ENCODE results near the gene MYO5A. TPM values are rescaled to one million over a fixed set of nuclear protein-coding genes. Genes with fewer than 3 reads are reported as not detected.

The MYO5A gene
- polyA plus RNA-seq, 2 of the 4 experiments (the other 2 are of a cell fraction): 15.1 to 46.7 TPM

DNA sequence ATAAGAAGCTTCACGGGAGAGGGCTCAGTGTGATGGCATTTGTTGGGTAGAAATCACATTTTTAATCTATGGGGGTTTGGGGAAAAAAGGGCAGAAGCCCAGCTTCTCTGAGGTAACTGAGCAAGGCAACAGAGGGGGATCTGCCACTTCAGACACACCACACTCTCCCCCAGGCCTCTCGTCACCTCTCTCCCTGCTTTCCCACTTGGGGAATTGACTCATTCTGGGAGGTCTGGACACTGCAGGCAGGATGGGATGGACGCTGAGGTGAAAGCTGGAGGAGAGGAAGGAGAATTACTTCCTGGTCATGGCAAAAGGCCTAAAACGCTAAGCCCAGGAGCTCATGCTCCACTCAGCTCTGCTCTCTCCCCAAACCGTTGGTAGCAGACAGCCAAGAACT, 266.3 kb downstream of the MYO5A start:
- Histone ChIP-seq H3K4me1 (peaks cover 16% of the 10 kb centered on the region), H3K4me2 (peak overlapping the region; percentile 26), H3K27ac (peak overlapping the region in 1 of 2 experiments; percentile 67; a peak in 3 of 6 replicates), H3K4me3 (no peak overlapping the region), H3K9me3 (no peaks in the 10 kb centered on the region)
- DNase-seq (ENCODE audit: low read depth in 1 of 2, low spot score in 1 of 2) (no peak), ATAC-seq (no peak), FAIRE-seq (no peak)
- POLR2A ChIA-PET: interaction anchor here (1.6 kb wide), 1 partner anchor 26 kb away, joined by 5 read pairs; no protein-coding TSS in a partner anchor
- CTCF ChIA-PET: interaction anchor here (0.6 to 11.1 kb wide), 7 partner anchors 8 to 470 kb away, joined by 3 to 180 read pairs (median 4); partner anchors contain the start of gene MYO5C
- WGBS (ENCODE audit: missing lambda C conversion rate): 76% methylated on average over 5 of the region's 5 CpGs
- TF ChIP-seq RAD21 (conservative IDR thresholded peaks at IDR 0.05 in 1 of 2, IDR thresholded peaks at IDR 0.05 in 1 of 2) (no peak), MAFK (IDR thresholded peaks at IDR 0.05; ENCODE audit: partially characterized antibody) (no peak)
- TF ChIP-seq, protein P1, sequence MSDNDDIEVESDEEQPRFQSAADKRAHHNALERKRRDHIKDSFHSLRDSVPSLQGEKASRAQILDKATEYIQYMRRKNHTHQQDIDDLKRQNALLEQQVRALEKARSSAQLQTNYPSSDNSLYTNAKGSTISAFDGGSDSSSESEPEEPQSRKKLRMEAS (IDR thresholded peaks at IDR 0.05): no peak
- TF ChIP-seq, protein P2, sequence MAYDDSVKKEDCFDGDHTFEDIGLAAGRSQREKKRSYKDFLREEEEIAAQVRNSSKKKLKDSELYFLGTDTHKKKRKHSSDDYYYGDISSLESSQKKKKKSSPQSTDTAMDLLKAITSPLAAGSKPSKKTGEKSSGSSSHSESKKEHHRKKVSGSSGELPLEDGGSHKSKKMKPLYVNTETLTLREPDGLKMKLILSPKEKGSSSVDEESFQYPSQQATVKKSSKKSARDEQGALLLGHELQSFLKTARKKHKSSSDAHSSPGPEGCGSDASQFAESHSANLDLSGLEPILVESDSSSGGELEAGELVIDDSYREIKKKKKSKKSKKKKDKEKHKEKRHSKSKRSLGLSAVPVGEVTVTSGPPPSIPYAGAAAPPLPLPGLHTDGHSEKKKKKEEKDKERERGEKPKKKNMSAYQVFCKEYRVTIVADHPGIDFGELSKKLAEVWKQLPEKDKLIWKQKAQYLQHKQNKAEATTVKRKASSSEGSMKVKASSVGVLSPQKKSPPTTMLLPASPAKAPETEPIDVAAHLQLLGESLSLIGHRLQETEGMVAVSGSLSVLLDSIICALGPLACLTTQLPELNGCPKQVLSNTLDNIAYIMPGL (CRISPR knock-in tag; IDR thresholded peaks at IDR 0.05; ENCODE audit: borderline replicate concordance): no peak

DNA sequence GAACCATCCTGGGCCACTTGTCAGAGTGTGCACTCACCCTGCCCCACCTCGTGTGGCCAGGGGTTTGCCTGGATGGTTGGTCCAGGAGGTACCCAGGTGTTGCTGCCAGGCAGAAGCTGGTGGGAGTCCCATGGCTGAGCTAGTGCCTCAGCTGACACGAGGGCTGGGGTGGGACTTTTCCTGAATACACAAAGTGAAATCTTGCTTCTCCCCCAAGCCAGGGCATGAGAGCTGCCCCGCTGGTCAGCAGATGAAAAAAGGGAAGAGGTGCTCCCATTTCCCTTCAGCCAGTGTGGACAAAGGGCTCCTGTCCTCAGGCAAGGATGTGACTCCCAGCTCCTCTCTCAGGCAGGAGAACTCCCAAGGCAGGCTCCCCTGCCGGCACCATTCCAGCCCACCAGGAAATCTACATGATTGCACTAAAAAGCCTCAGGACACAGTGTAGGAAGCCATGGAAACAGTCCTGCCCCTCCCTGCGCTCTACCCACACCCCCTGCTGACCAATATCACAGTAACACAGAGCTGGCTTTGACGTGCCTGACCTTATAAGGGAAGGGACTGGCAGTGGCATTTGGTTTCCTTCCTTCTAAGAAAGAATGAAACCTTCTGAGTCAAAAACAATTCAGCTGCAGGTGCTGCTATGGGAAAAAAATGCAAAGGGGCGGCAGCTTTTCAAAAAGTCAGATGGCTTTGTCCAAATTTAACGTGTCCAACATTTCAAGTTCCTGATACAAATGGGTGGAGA, 267.0 kb downstream of the MYO5A start:
- no peak for TF ChIP-seq FOXS1 (CRISPR knock-in tag; IDR thresholded peaks at IDR 0.05)
- H3K4me1 ChIP-seq: peaks cover 21% of the 10 kb centered on the region
- FAIRE-seq (no peak), ATAC-seq (peak; percentile 68 to 80; a peak in 5 of 6 replicates), DNase-seq (ENCODE audit: low read depth in 1 of 2, low spot score in 1 of 2) (peak; percentile 65 to 74)
- ChIA-PET CTCF (interaction anchor here (0.6 to 11.1 kb wide), 8 partner anchors 8 to 471 kb away, joined by 3 to 180 read pairs (median 4); partner anchors contain the start of gene MYO5C), POLR2A (interaction anchor here (1.6 kb wide), 1 partner anchor 26 kb away, joined by 5 read pairs; no protein-coding TSS in a partner anchor)
- no peaks in the 10 kb centered on the region for H3K9me3 ChIP-seq
- 57% methylated on average over 8 of the region's 8 CpGs for WGBS (ENCODE audit: missing lambda C conversion rate)
- H3K4me2 ChIP-seq: peak overlapping the region; percentile 26
- H3K4me3 ChIP-seq: no peak overlapping the region
- peak overlapping the region; percentile 21 to 67; a peak in 4 of 6 replicates for H3K27ac ChIP-seq

DNA sequence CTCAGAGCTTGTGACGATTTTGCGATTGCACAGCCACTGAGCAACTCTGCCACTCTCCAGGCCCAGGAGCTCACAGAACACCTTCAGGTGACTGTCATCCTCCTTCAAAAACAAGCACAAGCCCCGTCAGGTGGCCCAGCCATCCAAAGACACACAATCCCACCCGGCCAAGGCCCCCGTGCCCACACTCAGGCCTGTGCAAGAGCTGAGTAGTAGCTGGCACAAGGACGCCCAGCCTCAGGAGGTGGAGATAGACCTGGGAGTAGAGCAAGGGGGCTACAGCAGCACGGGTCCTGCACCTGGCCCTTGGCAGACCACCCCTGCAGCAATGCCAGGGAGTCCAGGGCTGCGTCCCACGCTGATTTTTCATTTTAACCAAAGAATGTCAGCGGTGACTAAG, 267.7 kb downstream of the MYO5A start:
- H3K4me3 ChIP-seq: no peak overlapping the region
- H3K27ac ChIP-seq: peak overlapping the region in 1 of 2 experiments; percentile 67; a peak in 3 of 6 replicates
- ATAC-seq (no peak), DNase-seq (ENCODE audit: low read depth in 1 of 2, low spot score in 1 of 2) (no peak), FAIRE-seq (no peak)
- peaks cover 24% of the 10 kb centered on the region for H3K4me1 ChIP-seq
- H3K4me2 ChIP-seq: no peak overlapping the region
- POLR2A ChIA-PET: interaction anchor here (1.6 kb wide), 1 partner anchor 27 kb away, joined by 5 read pairs; no protein-coding TSS in a partner anchor
- WGBS (ENCODE audit: missing lambda C conversion rate): 94% methylated on average over 10 of the region's 10 CpGs
- H3K9me3 ChIP-seq: no peaks in the 10 kb centered on the region
- CTCF ChIA-PET: interaction anchor here (1.0 to 11.1 kb wide), 8 partner anchors 9 to 472 kb away, joined by 3 to 180 read pairs (median 4); partner anchors contain the start of gene MYO5C
- TF ChIP-seq GATA3 (IDR thresholded peaks at IDR 0.05; ENCODE audit: borderline replicate concordance) (no peak), ZNF302 (CRISPR knock-in tag; IDR thresholded peaks at IDR 0.05) (no peak), EP300 (IDR thresholded peaks at IDR 0.05) (no peak), ESRRA (IDR thresholded peaks at IDR 0.05; ENCODE audit: borderline replicate concordance, low read length) (no peak), CHD2 (IDR thresholded peaks at IDR 0.05; ENCODE audit: low read length, partially characterized antibody) (no peak), KDM1A (IDR thresholded peaks at IDR 0.05; ENCODE audit: low read depth) (no peak), RNF2 (IDR thresholded peaks at IDR 0.05; ENCODE audit: borderline replicate concordance, low read depth) (no peak), POLR2A (IDR thresholded peaks at IDR 0.05; ENCODE audit: low read length) (no peak), ZC3H11A (IDR thresholded peaks at IDR 0.05) (no peak), CEBPB (IDR thresholded peaks at IDR 0.05) (no peak), RARB (CRISPR knock-in tag; IDR thresholded peaks at IDR 0.05) (no peak), MYC (IDR thresholded peaks at IDR 0.05; ENCODE audit: borderline replicate concordance, low read length) (no peak), NR3C1 (IDR thresholded peaks at IDR 0.05) (no peak), FOSL2 (IDR thresholded peaks at IDR 0.05) (no peak), FOSL2 (CRISPR knock-in tag; IDR thresholded peaks at IDR 0.05) (no peak), POLR2AphosphoS2 (conservative IDR thresholded peaks at IDR 0.05; ENCODE audit: low read length) (no peak), HDAC2 (IDR thresholded peaks at IDR 0.05) (no peak)
- TF ChIP-seq, protein P3, sequence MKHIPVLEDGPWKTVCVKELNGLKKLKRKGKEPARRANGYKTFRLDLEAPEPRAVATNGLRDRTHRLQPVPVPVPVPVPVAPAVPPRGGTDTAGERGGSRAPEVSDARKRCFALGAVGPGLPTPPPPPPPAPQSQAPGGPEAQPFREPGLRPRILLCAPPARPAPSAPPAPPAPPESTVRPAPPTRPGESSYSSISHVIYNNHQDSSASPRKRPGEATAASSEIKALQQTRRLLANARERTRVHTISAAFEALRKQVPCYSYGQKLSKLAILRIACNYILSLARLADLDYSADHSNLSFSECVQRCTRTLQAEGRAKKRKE (CRISPR knock-in tag; IDR thresholded peaks at IDR 0.05; ENCODE audit: low read depth): no peak
